Superior temporal gyrus (tissue), 1 donor: ENCODE results near the gene TAS2R1.
"Not testable (repeated sequence)": the region's sequence is repeated elsewhere in the genome, so short reads cannot be mapped to it uniquely, and the experiment has no call there.

ENCODE experiments used
- DNase-seq: peaks from one replicate; pipeline ENCODE4 v3.0.0-alpha.2; 2016; ENCODE audit errors: extremely low spot score

Gene TAS2R1

GRCh38 chr5:9622971-9623421, 7.2 kb downstream of the TAS2R1 start:
- DNase-seq = peak; percentile 64

GRCh38 chr5:9621379-9621903, 8.7 kb downstream of the TAS2R1 start:
- DNase-seq = no peak

- no peak for DNase-seq
Measured at GRCh38 chr5:9619331-9620092, 10.6 kb downstream of the TAS2R1 start.

GRCh38 chr5:9617739-9618504, 12.2 kb downstream of the TAS2R1 start:
- no peak for DNase-seq

- DNase-seq = no peak
Measured at GRCh38 chr5:9617221-9617620, 12.9 kb downstream of the TAS2R1 start.

GRCh38 chr5:9615331-9615730, 14.8 kb downstream of the TAS2R1 start:
- no peak for DNase-seq

- no peak for DNase-seq
Measured at GRCh38 chr5:9613360-9613759, 16.8 kb downstream of the TAS2R1 start.

GRCh38 chr5:9610969-9611368, 19.2 kb downstream of the TAS2R1 start:
- no peak for DNase-seq

- no peak for DNase-seq
Measured at GRCh38 chr5:9610364-9610763, 19.8 kb downstream of the TAS2R1 start.

GRCh38 chr5:9608093-9608492, 22.1 kb downstream of the TAS2R1 start:
- DNase-seq = no peak

- no peak for DNase-seq
Measured at GRCh38 chr5:9605041-9605838, 24.9 kb downstream of the TAS2R1 start.

- no peak for DNase-seq
Measured at GRCh38 chr5:9604416-9604815, 25.7 kb downstream of the TAS2R1 start.

GRCh38 chr5:9601055-9601739, 29.0 kb downstream of the TAS2R1 start:
- no peak for DNase-seq

GRCh38 chr5:9599391-9599790, 30.8 kb downstream of the TAS2R1 start:
- no peak for DNase-seq

GRCh38 chr5:9598329-9598728, 31.8 kb downstream of the TAS2R1 start:
- DNase-seq = not testable (repeated sequence)

- not testable (repeated sequence) for DNase-seq
Measured at GRCh38 chr5:9597322-9597721, 32.8 kb downstream of the TAS2R1 start.

GRCh38 chr5:9596824-9597223, 33.3 kb downstream of the TAS2R1 start:
- no peak for DNase-seq

GRCh38 chr5:9596171-9596780, 33.9 kb downstream of the TAS2R1 start:
- DNase-seq = no peak

GRCh38 chr5:9594913-9595312, 35.2 kb downstream of the TAS2R1 start:
- no peak for DNase-seq

- no peak for DNase-seq
Measured at GRCh38 chr5:9589049-9589835, 40.9 kb downstream of the TAS2R1 start.
